ENCODE measurements around the gene HPX. TPM values are rescaled to one million over a fixed set of nuclear protein-coding genes. Genes with fewer than 3 reads are reported as not detected.

HPX gene
- total RNA-seq, 1 experiment from 2014 or later = 1.2 TPM

DNA sequence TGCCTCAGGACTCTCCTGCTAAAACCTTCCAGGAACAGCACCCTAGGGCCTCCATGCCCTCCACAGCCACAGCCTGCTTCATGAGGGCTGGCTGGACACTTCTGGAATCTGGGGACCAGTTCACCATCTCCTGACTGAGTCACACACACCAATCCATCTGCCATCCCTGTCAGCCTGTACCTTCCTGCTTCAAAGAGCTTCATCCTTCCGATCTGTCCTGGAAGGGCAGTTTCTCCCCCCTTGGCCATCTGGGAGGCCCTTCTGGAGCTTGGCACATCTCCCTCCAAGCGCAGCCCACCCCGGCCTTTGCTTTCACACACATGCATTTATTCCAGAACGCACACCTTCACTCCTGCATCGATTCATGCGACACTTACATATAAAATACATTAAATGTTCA lies 34.9 kb downstream of the HPX start:
- H3K56ac ChIP-seq (ENCODE audit: insufficient read length, low read depth, low read length) = no peak overlapping the region
- no peak for DNase-seq
- H3T11ph ChIP-seq (ENCODE audit: low read length) = no peak overlapping the region
- peak overlapping the region; percentile 27; the same call in 1 of the 2 replicates for H3K14ac ChIP-seq (ENCODE audit: insufficient read depth, low read length)
- H2BK12ac ChIP-seq (ENCODE audit: insufficient read length, low read depth, low read length) = no peak overlapping the region
- H2BK120ac ChIP-seq (ENCODE audit: low read depth, low read length, poor library complexity, severe bottlenecking) = no peak overlapping the region
- Mint-ChIP-seq H3K4me1 (peaks cover 7 to 23% of the 10 kb centered on the region in 2 experiments), H3K27ac (no peak overlapping the region; a peak in 2 of 7 replicates), H3K36me3 (ENCODE audit: insufficient read depth in 1 of 3, low read depth in 3 of 3) (peaks cover 0 to 13% (median 8%) of the 10 kb centered on the region in 3 experiments; a peak in 3 of 7 replicates), H3K27me3 (ENCODE audit: low read depth) (no peaks in the 10 kb centered on the region), H3K4me3 (no peak overlapping the region), H3K9me3 (no peaks in the 10 kb centered on the region)
- H4K8ac ChIP-seq (replicated peaks; ENCODE audit: insufficient read length, low read depth, low read length) = no peak overlapping the region
- no peak overlapping the region for H4K91ac ChIP-seq (ENCODE audit: insufficient read length, low read depth, low read length)
- H2BK5ac ChIP-seq (ENCODE audit: insufficient read length, low read length) = no peak overlapping the region
- no peak overlapping the region for H3K4me2 ChIP-seq (ENCODE audit: insufficient read depth, insufficient read length, low read length)
- no peaks in the 10 kb centered on the region for H3K79me2 ChIP-seq (ENCODE audit: insufficient read depth, low read length)
- H2AFZ ChIP-seq (ENCODE audit: low read length) = no peak overlapping the region
- H2BK15ac ChIP-seq (ENCODE audit: low read depth, low read length) = no peak overlapping the region
- no peak overlapping the region for H3K4ac ChIP-seq (ENCODE audit: low read depth, low read length)
- H3K23ac ChIP-seq (ENCODE audit: insufficient read length, low read depth, low read length) = no peak overlapping the region
- no peak for TF ChIP-seq CTCF (conservative IDR thresholded peaks at IDR 0.05)
- no peak overlapping the region for H3K9ac ChIP-seq (ENCODE audit: extremely low read depth, insufficient read length, low read length)
- H3K27me3 ChIP-seq (ENCODE audit: insufficient read depth, low read length) = no peaks in the 10 kb centered on the region
- peak overlapping the region; percentile 37 for H3K18ac ChIP-seq (ENCODE audit: insufficient read length, low read depth, low read length)
- no peak overlapping the region for H2AK5ac ChIP-seq (ENCODE audit: insufficient read length, low read length)
- no peak overlapping the region for H3K27ac ChIP-seq (ENCODE audit: insufficient read length, low read depth, low read length)
- no peaks in the 10 kb centered on the region for H4K20me1 ChIP-seq (ENCODE audit: control insufficient read depth, insufficient read depth, insufficient read length)
- H3K4me1 ChIP-seq (ENCODE audit: insufficient read depth, low read length) = no peaks in the 10 kb centered on the region
- no peaks in the 10 kb centered on the region for H3K9me3 ChIP-seq (ENCODE audit: control insufficient read depth, low read depth, low read length)
- H3K23me2 ChIP-seq (ENCODE audit: insufficient read length, low read depth, low read length, poor library complexity, severe bottlenecking) = no peaks in the 10 kb centered on the region
- H4K5ac ChIP-seq (ENCODE audit: insufficient read length, low read depth, low read length) = no peak overlapping the region
- 100% methylated on average over 1 of the region's 6 CpGs for WGBS (ENCODE audit: extremely low coverage, insufficient read length, low lambda C conversion rate)
- H2BK20ac ChIP-seq (ENCODE audit: low read depth, low read length, poor library complexity, severe bottlenecking) = no peak overlapping the region
- no peaks in the 10 kb centered on the region for H3K79me1 ChIP-seq (ENCODE audit: insufficient read depth, low read depth, low read length, poor library complexity, severe bottlenecking)
